ENCODE results near the gene EYA3.

DNA sequence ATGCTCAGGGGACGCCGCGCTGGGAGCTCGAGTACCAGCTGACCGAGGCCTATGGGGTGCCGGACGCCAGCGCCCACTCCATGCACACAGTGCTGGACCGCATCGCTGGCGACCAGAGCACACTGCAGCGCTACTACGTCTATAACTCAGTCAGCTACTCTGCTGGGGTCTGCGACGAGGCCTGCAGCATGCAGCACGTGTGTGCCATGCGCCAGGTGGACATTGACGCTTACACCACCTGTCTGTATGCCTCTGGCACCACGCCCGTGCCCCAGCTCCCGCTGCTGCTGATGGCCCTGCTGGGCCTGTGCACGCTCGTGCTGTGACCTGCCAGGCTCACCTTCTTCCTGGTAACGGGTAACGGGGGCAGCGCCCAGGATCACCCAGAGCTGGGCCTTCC, 129.9 kb downstream of the EYA3 start:
- no peak for TF ChIP-seq POLR2A (IDR thresholded peaks at IDR 0.05; ENCODE audit: low read depth, low read length)
- TF ChIP-seq, protein P1, sequence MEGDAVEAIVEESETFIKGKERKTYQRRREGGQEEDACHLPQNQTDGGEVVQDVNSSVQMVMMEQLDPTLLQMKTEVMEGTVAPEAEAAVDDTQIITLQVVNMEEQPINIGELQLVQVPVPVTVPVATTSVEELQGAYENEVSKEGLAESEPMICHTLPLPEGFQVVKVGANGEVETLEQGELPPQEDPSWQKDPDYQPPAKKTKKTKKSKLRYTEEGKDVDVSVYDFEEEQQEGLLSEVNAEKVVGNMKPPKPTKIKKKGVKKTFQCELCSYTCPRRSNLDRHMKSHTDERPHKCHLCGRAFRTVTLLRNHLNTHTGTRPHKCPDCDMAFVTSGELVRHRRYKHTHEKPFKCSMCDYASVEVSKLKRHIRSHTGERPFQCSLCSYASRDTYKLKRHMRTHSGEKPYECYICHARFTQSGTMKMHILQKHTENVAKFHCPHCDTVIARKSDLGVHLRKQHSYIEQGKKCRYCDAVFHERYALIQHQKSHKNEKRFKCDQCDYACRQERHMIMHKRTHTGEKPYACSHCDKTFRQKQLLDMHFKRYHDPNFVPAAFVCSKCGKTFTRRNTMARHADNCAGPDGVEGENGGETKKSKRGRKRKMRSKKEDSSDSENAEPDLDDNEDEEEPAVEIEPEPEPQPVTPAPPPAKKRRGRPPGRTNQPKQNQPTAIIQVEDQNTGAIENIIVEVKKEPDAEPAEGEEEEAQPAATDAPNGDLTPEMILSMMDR (IDR thresholded peaks at IDR 0.05 in 2 of 3, conservative IDR thresholded peaks at IDR 0.05 in 1 of 3; ENCODE audit: control insufficient read depth in 2 of 3, extremely low read depth in 1 of 3, insufficient read depth in 1 of 3, low read depth in 3 of 3, low read length in 3 of 3) = no peak
- TF ChIP-seq CHD1 (IDR thresholded peaks at IDR 0.05; ENCODE audit: low read depth, low read length) = no peak
- TF ChIP-seq RAD51 (IDR thresholded peaks at IDR 0.05) = no peak
- TF ChIP-seq CREB1 (IDR thresholded peaks at IDR 0.05; ENCODE audit: low read depth) = no peak
- TF ChIP-seq, protein P2, sequence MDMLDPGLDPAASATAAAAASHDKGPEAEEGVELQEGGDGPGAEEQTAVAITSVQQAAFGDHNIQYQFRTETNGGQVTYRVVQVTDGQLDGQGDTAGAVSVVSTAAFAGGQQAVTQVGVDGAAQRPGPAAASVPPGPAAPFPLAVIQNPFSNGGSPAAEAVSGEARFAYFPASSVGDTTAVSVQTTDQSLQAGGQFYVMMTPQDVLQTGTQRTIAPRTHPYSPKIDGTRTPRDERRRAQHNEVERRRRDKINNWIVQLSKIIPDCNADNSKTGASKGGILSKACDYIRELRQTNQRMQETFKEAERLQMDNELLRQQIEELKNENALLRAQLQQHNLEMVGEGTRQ (IDR thresholded peaks at IDR 0.05; ENCODE audit: borderline replicate concordance, low read depth, low read length) = no peak
- no peak for TF ChIP-seq TCF7 (IDR thresholded peaks at IDR 0.05; ENCODE audit: borderline replicate concordance)
- TF ChIP-seq RFX5 (IDR thresholded peaks at IDR 0.05; ENCODE audit: low read depth, low read length) = no peak
- no peak for TF ChIP-seq ZZZ3 (IDR thresholded peaks at IDR 0.05; ENCODE audit: control insufficient read depth, insufficient read length, low read depth)
